ENCODE data around the gene MTMR3.

DNA sequence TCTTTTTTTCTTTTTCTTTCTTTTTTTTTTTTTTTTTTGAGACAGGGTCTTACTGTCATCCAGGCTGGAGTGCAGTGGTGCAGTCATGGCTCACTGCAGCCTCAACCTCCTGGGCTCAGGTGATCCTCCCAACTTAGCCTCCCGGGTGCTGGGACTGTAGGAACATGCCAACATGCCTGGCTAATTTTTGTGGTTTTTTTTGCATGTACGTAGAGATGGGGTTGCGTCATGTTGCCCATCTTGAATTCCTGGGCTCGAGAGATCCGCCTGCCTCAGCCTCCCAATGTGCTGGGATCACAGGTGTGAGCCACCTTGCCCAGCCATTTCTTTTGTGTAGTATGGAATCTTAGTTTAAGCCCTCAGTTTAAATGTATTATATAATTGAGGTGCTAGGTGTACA is 20.4 kb downstream of the MTMR3 start:
- TF ChIP-seq, protein P1, sequence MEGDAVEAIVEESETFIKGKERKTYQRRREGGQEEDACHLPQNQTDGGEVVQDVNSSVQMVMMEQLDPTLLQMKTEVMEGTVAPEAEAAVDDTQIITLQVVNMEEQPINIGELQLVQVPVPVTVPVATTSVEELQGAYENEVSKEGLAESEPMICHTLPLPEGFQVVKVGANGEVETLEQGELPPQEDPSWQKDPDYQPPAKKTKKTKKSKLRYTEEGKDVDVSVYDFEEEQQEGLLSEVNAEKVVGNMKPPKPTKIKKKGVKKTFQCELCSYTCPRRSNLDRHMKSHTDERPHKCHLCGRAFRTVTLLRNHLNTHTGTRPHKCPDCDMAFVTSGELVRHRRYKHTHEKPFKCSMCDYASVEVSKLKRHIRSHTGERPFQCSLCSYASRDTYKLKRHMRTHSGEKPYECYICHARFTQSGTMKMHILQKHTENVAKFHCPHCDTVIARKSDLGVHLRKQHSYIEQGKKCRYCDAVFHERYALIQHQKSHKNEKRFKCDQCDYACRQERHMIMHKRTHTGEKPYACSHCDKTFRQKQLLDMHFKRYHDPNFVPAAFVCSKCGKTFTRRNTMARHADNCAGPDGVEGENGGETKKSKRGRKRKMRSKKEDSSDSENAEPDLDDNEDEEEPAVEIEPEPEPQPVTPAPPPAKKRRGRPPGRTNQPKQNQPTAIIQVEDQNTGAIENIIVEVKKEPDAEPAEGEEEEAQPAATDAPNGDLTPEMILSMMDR (IDR thresholded peaks at IDR 0.05 in 4 of 5, conservative IDR thresholded peaks at IDR 0.05 in 1 of 5): no peak
- no peak for TF ChIP-seq POLR2A (IDR thresholded peaks at IDR 0.05)

Data from gastrocnemius medialis (tissue), 4 donors.